SK-N-SH (cell line): ENCODE data around the gene ME3. TPM values are rescaled to one million over a fixed set of nuclear protein-coding genes. Genes with fewer than 3 reads are reported as not detected.
A peak's percentile ranks its signal among the peaks of the same experiment; 100 is the strongest.

Source experiments
- CTCF ChIA-PET: fragments of 300-600, 350-600 bp; formaldehyde crosslinking; extraction: SDS; loops from one replicate; lab custom pipeline; 2021; lab: Yijun Ruan, JAX
- POLR2A ChIA-PET: fragments of 350-600 bp; sonication (Branson Sonifier 250); formaldehyde crosslinking; extraction: SDS; loops from one replicate; lab custom pipeline; 2020; ENCODE audit warnings: antibody characterized with exemption, inconsistent platforms; lab: Yijun Ruan, JAX
- DNase-seq: peaks from one replicate; pipeline ENCODE4 v3.0.0; 2012
- H2AFZ ChIP-seq: fragments of 200-600 bp; sonication (generic); 2 replicates; pipeline ENCODE4 v1.8.1; 2016; ENCODE audit warnings: antibody characterized with exemption, mild to moderate bottlenecking, low read depth
- H3F3A ChIP-seq: fragments of 200-600 bp; sonication (generic); replicated peaks from 2 replicates; pipeline ENCODE3; 2016; ENCODE audit warnings: antibody characterized with exemption, mild to moderate bottlenecking; ENCODE audit not compliant: insufficient read depth
- H3K27ac ChIP-seq, 2 experiments: fragments of 200-500 bp in 1 of 2; fragments of 200-600 bp in 1 of 2; sonication (Bioruptor generic) in 1 of 2; sonication (generic), shearing (Covaris generic) in 1 of 2; 2 replicates each; pipeline versions ENCODE4 v1.5.1 to v1.6.1; 2014 to 2016; ENCODE audit warnings: low read depth in 2 of 2, inconsistent platforms in 1 of 2, low read length in 1 of 2, mild to moderate bottlenecking in 1 of 2, mixed read lengths in 1 of 2
- H3K27me3 ChIP-seq: fragments of 200-600 bp; sonication (generic), shearing (Covaris generic); 2 replicates; pipeline ENCODE4 v1.6.1; 2016; ENCODE audit warnings: mixed run types; ENCODE audit not compliant: insufficient read depth
- H3K36me3 ChIP-seq, 2 experiments: fragments of 200-500 bp in 1 of 2; fragments of 200-600 bp in 1 of 2; sonication (Bioruptor generic) in 1 of 2; sonication (generic) in 1 of 2; replicated peaks in 1 of 2; 2 replicates each; pipeline versions ENCODE3 to v1.5.1; 2014 to 2016; ENCODE audit warnings: low read length in 1 of 2, mild to moderate bottlenecking in 1 of 2; ENCODE audit not compliant: insufficient read depth in 2 of 2, control insufficient read depth in 1 of 2
- H3K4me1 ChIP-seq, 2 experiments: fragments of 200-500 bp in 1 of 2; fragments of 200-600 bp in 1 of 2; sonication (Bioruptor generic) in 1 of 2; sonication (generic), shearing (Covaris generic) in 1 of 2; 2 replicates each; pipeline versions ENCODE4 v1.5.1 to v1.6.1; 2014 to 2016; ENCODE audit warnings: low read depth in 1 of 2, low read length in 1 of 2, mixed run types in 1 of 2; ENCODE audit not compliant: insufficient read depth in 2 of 2, control insufficient read depth in 1 of 2
- H3K4me2 ChIP-seq: fragments of 200-600 bp; sonication (generic), shearing (Covaris generic); 2 replicates; pipeline ENCODE4 v1.6.1; 2017; ENCODE audit warnings: mixed run types
- H3K4me3 ChIP-seq, 2 experiments: fragments of 200-500 bp in 1 of 2; fragments of 200-600 bp in 1 of 2; sonication (Bioruptor generic) in 1 of 2; sonication (generic), shearing (Covaris generic) in 1 of 2; 2 replicates each; pipeline versions ENCODE4 v1.5.1 to v1.8.1; 2014 to 2016; ENCODE audit warnings: low read depth in 2 of 2, inconsistent platforms in 1 of 2, low read length in 1 of 2, mild to moderate bottlenecking in 1 of 2, mixed read lengths in 1 of 2, moderate library complexity in 1 of 2
- H3K79me2 ChIP-seq: fragments of 200-600 bp; sonication (generic); 2 replicates; pipeline ENCODE4 v1.8.1; 2017; ENCODE audit warnings: mild to moderate bottlenecking; ENCODE audit not compliant: insufficient read depth
- H3K9ac ChIP-seq: fragments of 200-600 bp; sonication (generic); 2 replicates; pipeline ENCODE4 v1.6.1; 2017; ENCODE audit warnings: mixed run types
- H3K9me2 ChIP-seq: fragments of 200-600 bp; sonication (generic); 2 replicates; pipeline ENCODE4 v1.6.1; 2017; ENCODE audit warnings: mixed run types
- H3K9me3 ChIP-seq: fragments of 200-600 bp; sonication (generic); 2 replicates; pipeline ENCODE4 v1.6.1; 2017; ENCODE audit warnings: mixed run types, mild to moderate bottlenecking, moderate library complexity
- H4K20me1 ChIP-seq: fragments of 200-600 bp; sonication (generic); 2 replicates; pipeline ENCODE4 v1.6.1; 2017; ENCODE audit warnings: mild to moderate bottlenecking, mixed run types; ENCODE audit not compliant: insufficient read depth
- FOSL2 ChIP-seq: IDR thresholded peaks from 2 replicates; pipeline ENCODE4 v1.4.0; 2012; ENCODE audit warnings: low read depth, mild to moderate bottlenecking, moderate library complexity, borderline replicate concordance
- GABPA ChIP-seq: IDR thresholded peaks from 2 replicates; pipeline ENCODE4 v1.4.0; 2012; ENCODE audit warnings: low read depth, mild to moderate bottlenecking
- GATA2 ChIP-seq: sonication (generic); formaldehyde crosslinking; IDR thresholded peaks from 2 replicates; pipeline ENCODE4 v1.5.0; 2020; ENCODE audit warnings: mild to moderate bottlenecking, missing genetic modification reagents
- JUND ChIP-seq: IDR thresholded peaks from 2 replicates; pipeline ENCODE4 v1.4.0; 2012
- MXI1 ChIP-seq: IDR thresholded peaks from 2 replicates; pipeline ENCODE4 v1.6.1; 2012; ENCODE audit warnings: mild to moderate bottlenecking, low read depth, low read length, improper control_type of control experiment
- NRF1 ChIP-seq: IDR thresholded peaks from 2 replicates; pipeline ENCODE4 v1.6.1; 2012; ENCODE audit warnings: low read depth, mild to moderate bottlenecking, low read length
- POLR2AphosphoS5 ChIP-seq: IDR thresholded peaks from 2 replicates; pipeline ENCODE4 v1.6.1; 2012; ENCODE audit warnings: low read depth, low read length
- RFX5 ChIP-seq: IDR thresholded peaks from 2 replicates; pipeline ENCODE4 v1.6.1; 2012; ENCODE audit warnings: mild to moderate bottlenecking, improper control_type of control experiment, low read length
- SMC3 ChIP-seq: IDR thresholded peaks from 2 replicates; pipeline ENCODE4 v1.6.1; 2012; ENCODE audit warnings: low read depth, low read length, improper control_type of control experiment
- TAF1 ChIP-seq: IDR thresholded peaks from 2 replicates; pipeline ENCODE4 v1.6.1; 2012; ENCODE audit warnings: low read depth, mild to moderate bottlenecking, low read length, moderate library complexity, borderline replicate concordance
- TCF12 ChIP-seq: IDR thresholded peaks from 2 replicates; pipeline ENCODE4 v1.4.0; 2012
- YY1 ChIP-seq: IDR thresholded peaks from 2 replicates; pipeline ENCODE4 v1.4.0; 2012; ENCODE audit warnings: low read depth, mild to moderate bottlenecking
- WGBS: methylation state at CpG from one replicate; pipeline ENCODE4 v1.1.6; 2017; ENCODE audit warnings: low lambda C conversion rate; 5-methylcytosine and 5-hydroxymethylcytosine counted together
- polyA plus RNA-seq, 3 experiments: library from polyadenylated mRNA; depleted of rRNA; stranded (reverse); fragments of >200 nt; gene quantifications; 2 replicates each; pipeline ENCODE4 v1.2.3, GENCODE V29; 2012
- TF ChIP-seq, protein P1 (sequence below): fragments of 200-600 bp; sonication (generic); IDR thresholded peaks from 2 replicates; pipeline ENCODE4 v1.6.1; 2017; ENCODE audit warnings: antibody characterized with exemption, mild to moderate bottlenecking, moderate library complexity
- TF ChIP-seq, protein P2 (sequence below): IDR thresholded peaks from 2 replicates; pipeline ENCODE4 v1.4.0; 2012; ENCODE audit warnings: low read depth, borderline replicate concordance
- TF ChIP-seq, protein P3 (sequence below): IDR thresholded peaks from 2 replicates; pipeline ENCODE4; 2012
- TF ChIP-seq, protein P4 (sequence below): IDR thresholded peaks from 2 replicates; pipeline ENCODE4 v1.4.0; 2012; ENCODE audit warnings: low read depth
- TF ChIP-seq, protein P5 (sequence below): IDR thresholded peaks from 2 replicates; pipeline ENCODE4 v1.4.0; 2012; ENCODE audit warnings: low read depth, borderline replicate concordance
- TF ChIP-seq, protein P6 (sequence below): IDR thresholded peaks from 2 replicates; pipeline ENCODE4 v1.6.1; 2012; ENCODE audit warnings: mild to moderate bottlenecking, low read depth, low read length, moderate library complexity
- TF ChIP-seq, protein P7 (sequence below): fragments of 150-350 bp; IDR thresholded peaks from 2 replicates; pipeline ENCODE4 v1.6.1; 2017; ENCODE audit warnings: antibody characterized with exemption, low read length, low read depth, borderline replicate concordance

ME3 gene
- polyA plus RNA-seq, 1 of the 3 experiments (the other 2 are of a cell fraction): 22.0 TPM

DNA sequence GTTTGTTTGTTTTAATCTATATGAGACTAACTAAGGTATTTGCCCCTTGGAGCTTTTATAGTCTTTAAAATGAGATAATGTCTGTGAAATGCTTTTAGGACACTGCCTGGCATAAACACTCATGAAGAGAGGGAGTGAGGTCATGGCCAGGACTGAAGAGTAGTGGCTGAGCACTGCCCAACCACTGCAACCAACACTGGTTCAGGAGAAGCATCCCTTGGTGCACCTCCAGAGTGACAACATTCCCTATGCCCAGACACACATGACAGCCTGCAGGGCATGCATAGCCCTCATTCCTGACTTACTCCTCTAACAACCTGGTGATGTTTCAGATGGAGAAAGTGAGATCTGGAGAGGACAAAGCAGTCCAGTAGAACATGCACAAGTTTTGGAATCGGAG is 36.1 kb downstream of the ME3 start (continued):
- TF ChIP-seq, protein P1, sequence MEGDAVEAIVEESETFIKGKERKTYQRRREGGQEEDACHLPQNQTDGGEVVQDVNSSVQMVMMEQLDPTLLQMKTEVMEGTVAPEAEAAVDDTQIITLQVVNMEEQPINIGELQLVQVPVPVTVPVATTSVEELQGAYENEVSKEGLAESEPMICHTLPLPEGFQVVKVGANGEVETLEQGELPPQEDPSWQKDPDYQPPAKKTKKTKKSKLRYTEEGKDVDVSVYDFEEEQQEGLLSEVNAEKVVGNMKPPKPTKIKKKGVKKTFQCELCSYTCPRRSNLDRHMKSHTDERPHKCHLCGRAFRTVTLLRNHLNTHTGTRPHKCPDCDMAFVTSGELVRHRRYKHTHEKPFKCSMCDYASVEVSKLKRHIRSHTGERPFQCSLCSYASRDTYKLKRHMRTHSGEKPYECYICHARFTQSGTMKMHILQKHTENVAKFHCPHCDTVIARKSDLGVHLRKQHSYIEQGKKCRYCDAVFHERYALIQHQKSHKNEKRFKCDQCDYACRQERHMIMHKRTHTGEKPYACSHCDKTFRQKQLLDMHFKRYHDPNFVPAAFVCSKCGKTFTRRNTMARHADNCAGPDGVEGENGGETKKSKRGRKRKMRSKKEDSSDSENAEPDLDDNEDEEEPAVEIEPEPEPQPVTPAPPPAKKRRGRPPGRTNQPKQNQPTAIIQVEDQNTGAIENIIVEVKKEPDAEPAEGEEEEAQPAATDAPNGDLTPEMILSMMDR: no peak
- TF ChIP-seq YY1: no peak
- TF ChIP-seq, all 33 proteins: peak for 0

DNA sequence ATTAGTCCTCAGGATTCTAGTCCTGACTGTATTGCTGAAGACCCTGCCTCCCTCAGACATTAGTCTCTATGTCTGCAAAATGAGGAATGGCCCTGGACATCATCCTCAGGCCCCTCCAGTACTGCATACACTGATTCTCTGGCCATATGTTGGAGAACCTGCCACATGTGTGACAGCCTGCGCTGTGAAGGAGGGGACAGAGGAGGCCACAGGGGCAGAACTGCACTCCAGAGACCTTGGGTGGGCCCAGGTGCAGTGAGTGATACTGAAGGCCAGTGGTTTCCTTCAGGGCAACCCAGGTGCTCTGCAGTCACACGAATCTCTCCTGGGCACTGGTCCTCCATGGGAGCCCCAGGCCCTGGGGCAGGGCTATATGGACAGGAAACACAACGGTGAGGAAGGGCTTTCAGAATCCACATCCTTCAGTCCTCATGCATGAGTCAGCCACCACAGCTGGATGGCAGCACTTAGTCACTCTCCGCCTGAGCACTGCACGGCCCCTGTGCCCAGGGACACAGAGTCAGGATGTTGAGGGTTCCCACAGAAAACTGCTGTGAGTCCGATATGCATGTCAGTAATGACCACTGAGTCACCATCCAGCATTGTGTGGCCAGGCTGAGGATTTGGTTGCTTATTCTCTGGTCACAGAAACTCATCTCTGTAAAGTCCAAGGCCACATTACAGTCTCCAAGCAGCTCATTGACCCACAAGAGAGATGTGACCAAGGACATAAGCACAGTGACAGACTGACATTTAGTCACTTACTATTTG is 39.7 kb downstream of the ME3 start:
- ChIA-PET CTCF (interaction anchor here (1.5 kb wide), 1 partner anchor 25 kb away, joined by 3 read pairs; no protein-coding TSS in a partner anchor), POLR2A (no interaction called here)
- Histone ChIP-seq H3K9me2 (no peaks in the 10 kb centered on the region), H3K4me2 (peak overlapping the region; percentile 59), H3K36me3 (no peaks in the 10 kb centered on the region), H3F3A (peaks cover 5% of the 10 kb centered on the region), H3K79me2 (no peaks in the 10 kb centered on the region), H2AFZ (no peak overlapping the region), H3K9ac (peak overlapping the region; percentile 43; the same call in 1 of the 2 replicates), H3K9me3 (no peaks in the 10 kb centered on the region), H3K27me3 (no peaks in the 10 kb centered on the region), H3K4me1 (peaks cover 5 to 15% of the 10 kb centered on the region in 2 experiments; a peak in 3 of 4 replicates), H4K20me1 (no peaks in the 10 kb centered on the region), H3K27ac (peak overlapping the region in 1 of 2 experiments; percentile 81; a peak in 2 of 4 replicates), H3K4me3 (no peak overlapping the region)
- DNase-seq: peak; percentile 8
- WGBS: 50% methylated on average over 2 of the region's 6 CpGs
- TF ChIP-seq TAF1 (no peak), RFX5 (no peak), SMC3 (peak; percentile 32; the same call in 1 of the 2 replicates), POLR2AphosphoS5 (peak; percentile 17; the same call in 1 of the 2 replicates), JUND (peak; percentile 84), GABPA (no peak), TCF12 (peak; percentile 79), MXI1 (no peak), GATA2 (CRISPR knock-in tag) (no peak), FOSL2 (peak; percentile 91), NRF1 (no peak)
- TF ChIP-seq, protein P2, sequence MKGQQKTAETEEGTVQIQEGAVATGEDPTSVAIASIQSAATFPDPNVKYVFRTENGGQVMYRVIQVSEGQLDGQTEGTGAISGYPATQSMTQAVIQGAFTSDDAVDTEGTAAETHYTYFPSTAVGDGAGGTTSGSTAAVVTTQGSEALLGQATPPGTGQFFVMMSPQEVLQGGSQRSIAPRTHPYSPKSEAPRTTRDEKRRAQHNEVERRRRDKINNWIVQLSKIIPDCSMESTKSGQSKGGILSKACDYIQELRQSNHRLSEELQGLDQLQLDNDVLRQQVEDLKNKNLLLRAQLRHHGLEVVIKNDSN: no peak
- TF ChIP-seq, protein P3, sequence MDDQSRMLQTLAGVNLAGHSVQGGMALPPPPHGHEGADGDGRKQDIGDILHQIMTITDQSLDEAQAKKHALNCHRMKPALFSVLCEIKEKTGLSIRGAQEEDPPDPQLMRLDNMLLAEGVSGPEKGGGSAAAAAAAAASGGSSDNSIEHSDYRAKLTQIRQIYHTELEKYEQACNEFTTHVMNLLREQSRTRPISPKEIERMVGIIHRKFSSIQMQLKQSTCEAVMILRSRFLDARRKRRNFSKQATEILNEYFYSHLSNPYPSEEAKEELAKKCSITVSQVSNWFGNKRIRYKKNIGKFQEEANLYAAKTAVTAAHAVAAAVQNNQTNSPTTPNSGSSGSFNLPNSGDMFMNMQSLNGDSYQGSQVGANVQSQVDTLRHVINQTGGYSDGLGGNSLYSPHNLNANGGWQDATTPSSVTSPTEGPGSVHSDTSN: peak; percentile 45; the same call in 1 of the 2 replicates
- TF ChIP-seq, protein P4, sequence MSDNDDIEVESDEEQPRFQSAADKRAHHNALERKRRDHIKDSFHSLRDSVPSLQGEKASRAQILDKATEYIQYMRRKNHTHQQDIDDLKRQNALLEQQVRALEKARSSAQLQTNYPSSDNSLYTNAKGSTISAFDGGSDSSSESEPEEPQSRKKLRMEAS: 0 out of 2 replicates have a peak, but pooled peaks have one; percentile 49
- TF ChIP-seq, protein P5, sequence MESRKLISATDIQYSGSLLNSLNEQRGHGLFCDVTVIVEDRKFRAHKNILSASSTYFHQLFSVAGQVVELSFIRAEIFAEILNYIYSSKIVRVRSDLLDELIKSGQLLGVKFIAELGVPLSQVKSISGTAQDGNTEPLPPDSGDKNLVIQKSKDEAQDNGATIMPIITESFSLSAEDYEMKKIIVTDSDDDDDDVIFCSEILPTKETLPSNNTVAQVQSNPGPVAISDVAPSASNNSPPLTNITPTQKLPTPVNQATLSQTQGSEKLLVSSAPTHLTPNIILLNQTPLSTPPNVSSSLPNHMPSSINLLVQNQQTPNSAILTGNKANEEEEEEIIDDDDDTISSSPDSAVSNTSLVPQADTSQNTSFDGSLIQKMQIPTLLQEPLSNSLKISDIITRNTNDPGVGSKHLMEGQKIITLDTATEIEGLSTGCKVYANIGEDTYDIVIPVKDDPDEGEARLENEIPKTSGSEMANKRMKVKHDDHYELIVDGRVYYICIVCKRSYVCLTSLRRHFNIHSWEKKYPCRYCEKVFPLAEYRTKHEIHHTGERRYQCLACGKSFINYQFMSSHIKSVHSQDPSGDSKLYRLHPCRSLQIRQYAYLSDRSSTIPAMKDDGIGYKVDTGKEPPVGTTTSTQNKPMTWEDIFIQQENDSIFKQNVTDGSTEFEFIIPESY: no peak
- TF ChIP-seq, protein P6, sequence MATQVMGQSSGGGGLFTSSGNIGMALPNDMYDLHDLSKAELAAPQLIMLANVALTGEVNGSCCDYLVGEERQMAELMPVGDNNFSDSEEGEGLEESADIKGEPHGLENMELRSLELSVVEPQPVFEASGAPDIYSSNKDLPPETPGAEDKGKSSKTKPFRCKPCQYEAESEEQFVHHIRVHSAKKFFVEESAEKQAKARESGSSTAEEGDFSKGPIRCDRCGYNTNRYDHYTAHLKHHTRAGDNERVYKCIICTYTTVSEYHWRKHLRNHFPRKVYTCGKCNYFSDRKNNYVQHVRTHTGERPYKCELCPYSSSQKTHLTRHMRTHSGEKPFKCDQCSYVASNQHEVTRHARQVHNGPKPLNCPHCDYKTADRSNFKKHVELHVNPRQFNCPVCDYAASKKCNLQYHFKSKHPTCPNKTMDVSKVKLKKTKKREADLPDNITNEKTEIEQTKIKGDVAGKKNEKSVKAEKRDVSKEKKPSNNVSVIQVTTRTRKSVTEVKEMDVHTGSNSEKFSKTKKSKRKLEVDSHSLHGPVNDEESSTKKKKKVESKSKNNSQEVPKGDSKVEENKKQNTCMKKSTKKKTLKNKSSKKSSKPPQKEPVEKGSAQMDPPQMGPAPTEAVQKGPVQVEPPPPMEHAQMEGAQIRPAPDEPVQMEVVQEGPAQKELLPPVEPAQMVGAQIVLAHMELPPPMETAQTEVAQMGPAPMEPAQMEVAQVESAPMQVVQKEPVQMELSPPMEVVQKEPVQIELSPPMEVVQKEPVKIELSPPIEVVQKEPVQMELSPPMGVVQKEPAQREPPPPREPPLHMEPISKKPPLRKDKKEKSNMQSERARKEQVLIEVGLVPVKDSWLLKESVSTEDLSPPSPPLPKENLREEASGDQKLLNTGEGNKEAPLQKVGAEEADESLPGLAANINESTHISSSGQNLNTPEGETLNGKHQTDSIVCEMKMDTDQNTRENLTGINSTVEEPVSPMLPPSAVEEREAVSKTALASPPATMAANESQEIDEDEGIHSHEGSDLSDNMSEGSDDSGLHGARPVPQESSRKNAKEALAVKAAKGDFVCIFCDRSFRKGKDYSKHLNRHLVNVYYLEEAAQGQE: 0 out of 2 replicates have a peak, but pooled peaks have one; percentile 8
- TF ChIP-seq, protein P7, sequence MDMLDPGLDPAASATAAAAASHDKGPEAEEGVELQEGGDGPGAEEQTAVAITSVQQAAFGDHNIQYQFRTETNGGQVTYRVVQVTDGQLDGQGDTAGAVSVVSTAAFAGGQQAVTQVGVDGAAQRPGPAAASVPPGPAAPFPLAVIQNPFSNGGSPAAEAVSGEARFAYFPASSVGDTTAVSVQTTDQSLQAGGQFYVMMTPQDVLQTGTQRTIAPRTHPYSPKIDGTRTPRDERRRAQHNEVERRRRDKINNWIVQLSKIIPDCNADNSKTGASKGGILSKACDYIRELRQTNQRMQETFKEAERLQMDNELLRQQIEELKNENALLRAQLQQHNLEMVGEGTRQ: no peak
